ENCODE measurements around the gene ASCC1. TPM values are rescaled to one million over a fixed set of nuclear protein-coding genes. Genes with fewer than 3 reads are reported as not detected.

Gene ASCC1
- total and polyA plus RNA-seq, 2 of the 13 experiments (the other 11 are each of a cell fraction or from before 2014, with no cell fraction given): 21.6 to 30.1 TPM

GRCh38 chr10:72068901-72069446 is 147.1 kb downstream of the ASCC1 start (continued):
- TF ChIP-seq, protein P1, sequence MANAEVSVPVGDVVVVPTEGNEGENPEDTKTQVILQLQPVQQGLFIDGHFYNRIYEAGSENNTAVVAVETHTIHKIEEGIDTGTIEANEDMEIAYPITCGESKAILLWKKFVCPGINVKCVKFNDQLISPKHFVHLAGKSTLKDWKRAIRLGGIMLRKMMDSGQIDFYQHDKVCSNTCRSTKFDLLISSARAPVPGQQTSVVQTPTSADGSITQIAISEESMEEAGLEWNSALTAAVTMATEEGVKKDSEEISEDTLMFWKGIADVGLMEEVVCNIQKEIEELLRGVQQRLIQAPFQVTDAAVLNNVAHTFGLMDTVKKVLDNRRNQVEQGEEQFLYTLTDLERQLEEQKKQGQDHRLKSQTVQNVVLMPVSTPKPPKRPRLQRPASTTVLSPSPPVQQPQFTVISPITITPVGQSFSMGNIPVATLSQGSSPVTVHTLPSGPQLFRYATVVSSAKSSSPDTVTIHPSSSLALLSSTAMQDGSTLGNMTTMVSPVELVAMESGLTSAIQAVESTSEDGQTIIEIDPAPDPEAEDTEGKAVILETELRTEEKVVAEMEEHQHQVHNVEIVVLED (CRISPR knock-in tag; IDR thresholded peaks at IDR 0.05; ENCODE audit: borderline replicate concordance): peak; percentile 52; the same call in 1 of the 2 replicates
- TF ChIP-seq ZNF292 (CRISPR knock-in tag; IDR thresholded peaks at IDR 0.05; ENCODE audit: borderline replicate concordance, low read depth) (peak; percentile 83; the same call in 1 of the 2 replicates), CEBPB (IDR thresholded peaks at IDR 0.05; ENCODE audit: borderline replicate concordance, low read depth, low read length) (no peak), KAT7 (CRISPR knock-in tag; IDR thresholded peaks at IDR 0.05; ENCODE audit: borderline replicate concordance) (peak; percentile 21; the same call in 1 of the 2 replicates), KLF12 (CRISPR knock-in tag; IDR thresholded peaks at IDR 0.05; ENCODE audit: borderline replicate concordance) (no peak), TFDP1 (CRISPR knock-in tag; IDR thresholded peaks at IDR 0.05; ENCODE audit: borderline replicate concordance) (peak; percentile 17; the same call in 1 of the 2 replicates), HOXA5 (CRISPR knock-in tag; IDR thresholded peaks at IDR 0.05) (no peak), SMAD3 (CRISPR knock-in tag; IDR thresholded peaks at IDR 0.05) (no peak), SMAD1 (CRISPR knock-in tag; IDR thresholded peaks at IDR 0.05; ENCODE audit: borderline replicate concordance, low read depth) (peak; percentile 53; the same call in 1 of the 2 replicates), NCOA5 (CRISPR knock-in tag; IDR thresholded peaks at IDR 0.05) (no peak), NCOA2 (CRISPR knock-in tag; IDR thresholded peaks at IDR 0.05) (peak; percentile 80), CREBL2 (CRISPR knock-in tag; IDR thresholded peaks at IDR 0.05; ENCODE audit: borderline replicate concordance) (no peak)
- TF ChIP-seq, protein P2, sequence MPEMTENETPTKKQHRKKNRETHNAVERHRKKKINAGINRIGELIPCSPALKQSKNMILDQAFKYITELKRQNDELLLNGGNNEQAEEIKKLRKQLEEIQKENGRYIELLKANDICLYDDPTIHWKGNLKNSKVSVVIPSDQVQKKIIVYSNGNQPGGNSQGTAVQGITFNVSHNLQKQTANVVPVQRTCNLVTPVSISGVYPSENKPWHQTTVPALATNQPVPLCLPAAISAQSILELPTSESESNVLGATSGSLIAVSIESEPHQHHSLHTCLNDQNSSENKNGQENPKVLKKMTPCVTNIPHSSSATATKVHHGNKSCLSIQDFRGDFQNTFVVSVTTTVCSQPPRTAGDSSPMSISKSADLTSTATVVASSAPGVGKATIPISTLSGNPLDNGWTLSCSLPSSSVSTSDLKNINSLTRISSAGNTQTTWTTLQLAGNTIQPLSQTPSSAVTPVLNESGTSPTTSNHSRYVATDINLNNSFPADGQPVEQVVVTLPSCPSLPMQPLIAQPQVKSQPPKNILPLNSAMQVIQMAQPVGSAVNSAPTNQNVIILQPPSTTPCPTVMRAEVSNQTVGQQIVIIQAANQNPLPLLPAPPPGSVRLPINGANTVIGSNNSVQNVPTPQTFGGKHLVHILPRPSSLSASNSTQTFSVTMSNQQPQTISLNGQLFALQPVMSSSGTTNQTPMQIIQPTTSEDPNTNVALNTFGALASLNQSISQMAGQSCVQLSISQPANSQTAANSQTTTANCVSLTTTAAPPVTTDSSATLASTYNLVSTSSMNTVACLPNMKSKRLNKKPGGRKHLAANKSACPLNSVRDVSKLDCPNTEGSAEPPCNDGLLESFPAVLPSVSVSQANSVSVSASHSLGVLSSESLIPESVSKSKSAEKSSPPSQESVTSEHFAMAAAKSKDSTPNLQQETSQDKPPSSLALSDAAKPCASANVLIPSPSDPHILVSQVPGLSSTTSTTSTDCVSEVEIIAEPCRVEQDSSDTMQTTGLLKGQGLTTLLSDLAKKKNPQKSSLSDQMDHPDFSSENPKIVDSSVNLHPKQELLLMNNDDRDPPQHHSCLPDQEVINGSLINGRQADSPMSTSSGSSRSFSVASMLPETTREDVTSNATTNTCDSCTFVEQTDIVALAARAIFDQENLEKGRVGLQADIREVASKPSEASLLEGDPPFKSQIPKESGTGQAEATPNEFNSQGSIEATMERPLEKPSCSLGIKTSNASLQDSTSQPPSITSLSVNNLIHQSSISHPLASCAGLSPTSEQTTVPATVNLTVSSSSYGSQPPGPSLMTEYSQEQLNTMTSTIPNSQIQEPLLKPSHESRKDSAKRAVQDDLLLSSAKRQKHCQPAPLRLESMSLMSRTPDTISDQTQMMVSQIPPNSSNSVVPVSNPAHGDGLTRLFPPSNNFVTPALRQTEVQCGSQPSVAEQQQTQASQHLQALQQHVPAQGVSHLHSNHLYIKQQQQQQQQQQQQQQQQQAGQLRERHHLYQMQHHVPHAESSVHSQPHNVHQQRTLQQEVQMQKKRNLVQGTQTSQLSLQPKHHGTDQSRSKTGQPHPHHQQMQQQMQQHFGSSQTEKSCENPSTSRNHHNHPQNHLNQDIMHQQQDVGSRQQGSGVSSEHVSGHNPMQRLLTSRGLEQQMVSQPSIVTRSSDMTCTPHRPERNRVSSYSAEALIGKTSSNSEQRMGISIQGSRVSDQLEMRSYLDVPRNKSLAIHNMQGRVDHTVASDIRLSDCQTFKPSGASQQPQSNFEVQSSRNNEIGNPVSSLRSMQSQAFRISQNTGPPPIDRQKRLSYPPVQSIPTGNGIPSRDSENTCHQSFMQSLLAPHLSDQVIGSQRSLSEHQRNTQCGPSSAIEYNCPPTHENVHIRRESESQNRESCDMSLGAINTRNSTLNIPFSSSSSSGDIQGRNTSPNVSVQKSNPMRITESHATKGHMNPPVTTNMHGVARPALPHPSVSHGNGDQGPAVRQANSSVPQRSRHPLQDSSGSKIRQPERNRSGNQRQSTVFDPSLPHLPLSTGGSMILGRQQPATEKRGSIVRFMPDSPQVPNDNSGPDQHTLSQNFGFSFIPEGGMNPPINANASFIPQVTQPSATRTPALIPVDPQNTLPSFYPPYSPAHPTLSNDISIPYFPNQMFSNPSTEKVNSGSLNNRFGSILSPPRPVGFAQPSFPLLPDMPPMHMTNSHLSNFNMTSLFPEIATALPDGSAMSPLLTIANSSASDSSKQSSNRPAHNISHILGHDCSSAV (CRISPR knock-in tag; IDR thresholded peaks at IDR 0.05; ENCODE audit: borderline replicate concordance): no peak
- TF ChIP-seq, protein P3, sequence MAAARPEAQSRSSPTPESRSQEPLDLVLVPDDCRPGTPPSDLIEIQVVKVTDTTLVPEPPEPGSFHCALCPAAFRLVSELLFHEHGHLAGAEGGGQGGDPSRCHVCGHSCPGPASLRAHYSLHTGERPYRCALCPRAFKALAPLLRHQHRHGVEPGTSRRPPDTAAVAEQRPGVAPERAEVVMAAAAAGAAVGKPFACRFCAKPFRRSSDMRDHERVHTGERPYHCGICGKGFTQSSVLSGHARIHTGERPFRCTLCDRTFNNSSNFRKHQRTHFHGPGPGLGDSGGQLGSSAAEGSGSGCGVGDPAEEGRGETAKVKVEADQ (CRISPR knock-in tag; IDR thresholded peaks at IDR 0.05; ENCODE audit: borderline replicate concordance): 0 out of 2 replicates have a peak, but pooled peaks have one; percentile 22
- TF ChIP-seq, protein P4, sequence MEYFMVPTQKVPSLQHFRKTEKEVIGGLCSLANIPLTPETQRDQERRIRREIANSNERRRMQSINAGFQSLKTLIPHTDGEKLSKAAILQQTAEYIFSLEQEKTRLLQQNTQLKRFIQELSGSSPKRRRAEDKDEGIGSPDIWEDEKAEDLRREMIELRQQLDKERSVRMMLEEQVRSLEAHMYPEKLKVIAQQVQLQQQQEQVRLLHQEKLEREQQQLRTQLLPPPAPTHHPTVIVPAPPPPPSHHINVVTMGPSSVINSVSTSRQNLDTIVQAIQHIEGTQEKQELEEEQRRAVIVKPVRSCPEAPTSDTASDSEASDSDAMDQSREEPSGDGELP (IDR thresholded peaks at IDR 0.05; ENCODE audit: borderline replicate concordance, low read depth): no peak; the same call in 1 of the 2 replicates

Measured in HepG2 (cell line).